Lower lobe of right lung (tissue), 2 donors: ENCODE measurements around the gene UBB. TPM values are rescaled to one million over a fixed set of nuclear protein-coding genes. Genes with fewer than 3 reads are reported as not detected.
A peak's percentile ranks its signal among the peaks of the same experiment; 100 is the strongest.

Source experiments
- ATAC-seq, 2 donors: fragments of 200-7000 bp; cut with Tn5 transposase; one replicate each; pipeline ENCODE4 v1.9.1; 2020 to 2022; ENCODE audit warnings: mild to moderate bottlenecking in 2 of 2, moderate library complexity in 2 of 2
- DNase-seq: peaks from one replicate; pipeline ENCODE4 v3.0.0-alpha.2; 2020
- H3K27ac ChIP-seq: fragments of 200-600 bp; one replicate; pipeline ENCODE4 v1.8.0; 2022
- H3K27me3 ChIP-seq: fragments of 200-600 bp; one replicate; pipeline ENCODE4 v1.8.0; 2022; ENCODE audit warnings: low read depth
- H3K36me3 ChIP-seq: fragments of 200-600 bp; one replicate; pipeline ENCODE4 v1.8.0; 2022; ENCODE audit warnings: mild to moderate bottlenecking
- H3K4me1 ChIP-seq: fragments of 200-600 bp; one replicate; pipeline ENCODE4 v1.8.0; 2022
- H3K4me3 ChIP-seq: fragments of 200-600 bp; one replicate; pipeline ENCODE4 v1.8.0; 2022; ENCODE audit warnings: mild to moderate bottlenecking
- H3K9me3 ChIP-seq: fragments of 200-600 bp; one replicate; pipeline ENCODE4 v1.8.0; 2022
- intact Hi-C: fragments of 100-400 bp; cut with DNase I; formaldehyde crosslinking; loops from one replicate; pipeline ENCODE4 v1.11.0; 2022
- total RNA-seq: library from RNA; stranded (reverse); fragmentation: NEBNext Ultra II Directional; extraction: Animal tissue kit (Norgen Biotek cat#: 25700); gene quantifications from one replicate; pipeline ENCODE4 v1.2.1, GENCODE V29; 2021
- TF ChIP-seq, protein P1 (sequence below): fragments of 200-600 bp; IDR thresholded peaks from one replicate; pipeline ENCODE4 v1.8.0; 2022; ENCODE audit warnings: antibody characterized with exemption, mild to moderate bottlenecking
- donor health status: DM: no; HTN: yes; CAD: no; lungs with severe emphysema.

Gene UBB
- total RNA-seq, 1 donor from 2014 or later = 1,803 TPM

DNA sequence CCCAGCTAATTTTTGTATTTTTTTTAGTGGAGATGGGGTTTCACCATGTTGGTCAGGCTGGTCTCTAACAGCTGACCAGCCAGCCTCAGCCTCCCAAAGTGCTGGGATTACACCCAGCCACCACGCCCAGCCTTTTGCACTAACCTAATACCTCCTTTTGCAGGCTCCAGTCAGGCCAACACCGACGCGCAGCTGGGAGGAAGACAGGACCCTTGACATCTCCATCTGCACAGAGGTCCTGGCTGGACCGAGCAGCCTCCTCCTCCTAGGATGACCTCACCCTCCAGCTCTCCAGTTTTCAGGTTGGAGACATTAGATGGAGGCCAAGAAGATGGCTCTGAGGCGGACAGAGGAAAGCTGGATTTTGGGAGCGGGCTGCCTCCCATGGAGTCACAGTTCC is 36.5 kb downstream of the UBB start:
- TF ChIP-seq, protein P1, sequence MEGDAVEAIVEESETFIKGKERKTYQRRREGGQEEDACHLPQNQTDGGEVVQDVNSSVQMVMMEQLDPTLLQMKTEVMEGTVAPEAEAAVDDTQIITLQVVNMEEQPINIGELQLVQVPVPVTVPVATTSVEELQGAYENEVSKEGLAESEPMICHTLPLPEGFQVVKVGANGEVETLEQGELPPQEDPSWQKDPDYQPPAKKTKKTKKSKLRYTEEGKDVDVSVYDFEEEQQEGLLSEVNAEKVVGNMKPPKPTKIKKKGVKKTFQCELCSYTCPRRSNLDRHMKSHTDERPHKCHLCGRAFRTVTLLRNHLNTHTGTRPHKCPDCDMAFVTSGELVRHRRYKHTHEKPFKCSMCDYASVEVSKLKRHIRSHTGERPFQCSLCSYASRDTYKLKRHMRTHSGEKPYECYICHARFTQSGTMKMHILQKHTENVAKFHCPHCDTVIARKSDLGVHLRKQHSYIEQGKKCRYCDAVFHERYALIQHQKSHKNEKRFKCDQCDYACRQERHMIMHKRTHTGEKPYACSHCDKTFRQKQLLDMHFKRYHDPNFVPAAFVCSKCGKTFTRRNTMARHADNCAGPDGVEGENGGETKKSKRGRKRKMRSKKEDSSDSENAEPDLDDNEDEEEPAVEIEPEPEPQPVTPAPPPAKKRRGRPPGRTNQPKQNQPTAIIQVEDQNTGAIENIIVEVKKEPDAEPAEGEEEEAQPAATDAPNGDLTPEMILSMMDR = no peak
- DNase-seq = no peak
- ATAC-seq = no peak
- Histone ChIP-seq H3K9me3 (no peaks in the 10 kb centered on the region), H3K4me1 (peaks cover 48% of the 10 kb centered on the region), H3K36me3 (peaks cover 41% of the 10 kb centered on the region), H3K27ac (peak overlapping the region; percentile 92), H3K4me3 (peak overlapping the region; percentile 8), H3K27me3 (no peaks in the 10 kb centered on the region)
- intact Hi-C loops = no loop called here

- no peak for ATAC-seq
- peak overlapping the region; percentile 8 for H3K4me3 ChIP-seq
- H3K27me3 ChIP-seq = no peaks in the 10 kb centered on the region
- peaks cover 47% of the 10 kb centered on the region for H3K36me3 ChIP-seq
- H3K27ac ChIP-seq = peak overlapping the region; percentile 92
- no peaks in the 10 kb centered on the region for H3K9me3 ChIP-seq
- intact Hi-C loops = no loop called here
- H3K4me1 ChIP-seq = peaks cover 48% of the 10 kb centered on the region
- TF ChIP-seq, protein P1 = no peak
- no peak for DNase-seq
Measured at GRCh38 chr17:16417896-16418684, 37.2 kb downstream of the UBB start.

DNA sequence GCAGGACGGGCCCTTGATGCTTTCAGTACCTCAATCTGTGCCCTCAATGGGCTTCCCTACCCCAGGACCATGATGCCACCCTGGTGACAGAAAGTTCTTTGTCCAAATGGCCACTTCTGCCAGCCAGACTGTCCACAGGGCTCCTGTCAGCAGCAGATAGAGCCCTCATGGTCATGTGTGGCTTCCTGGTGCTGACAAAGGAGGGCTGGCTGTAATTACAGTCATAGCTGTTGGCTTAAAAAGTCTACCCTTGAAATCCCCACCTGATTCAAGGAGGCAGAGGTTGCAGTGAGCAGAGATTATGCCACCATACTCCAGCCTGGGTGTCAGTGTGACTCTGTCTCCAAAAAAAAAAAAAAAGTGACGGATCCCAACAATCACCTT is 37.8 kb downstream of the UBB start:
- TF ChIP-seq, protein P1 = no peak
- Histone ChIP-seq H3K36me3 (peaks cover 53% of the 10 kb centered on the region), H3K27ac (peak overlapping the region; percentile 69), H3K4me3 (no peak overlapping the region), H3K27me3 (no peaks in the 10 kb centered on the region), H3K9me3 (no peaks in the 10 kb centered on the region), H3K4me1 (peaks cover 48% of the 10 kb centered on the region)
- intact Hi-C loops = no loop called here
- ATAC-seq (no peak), DNase-seq (no peak)

- Histone ChIP-seq H3K9me3 (no peaks in the 10 kb centered on the region), H3K27me3 (no peaks in the 10 kb centered on the region), H3K4me1 (peaks cover 48% of the 10 kb centered on the region), H3K4me3 (no peak overlapping the region), H3K27ac (peak overlapping the region; percentile 69), H3K36me3 (peaks cover 60% of the 10 kb centered on the region)
- intact Hi-C loops = no loop called here
- DNase-seq = no peak
- TF ChIP-seq, protein P1 = no peak
- no peak for ATAC-seq
Measured at GRCh38 chr17:16419074-16419928, 38.4 kb downstream of the UBB start.

DNA sequence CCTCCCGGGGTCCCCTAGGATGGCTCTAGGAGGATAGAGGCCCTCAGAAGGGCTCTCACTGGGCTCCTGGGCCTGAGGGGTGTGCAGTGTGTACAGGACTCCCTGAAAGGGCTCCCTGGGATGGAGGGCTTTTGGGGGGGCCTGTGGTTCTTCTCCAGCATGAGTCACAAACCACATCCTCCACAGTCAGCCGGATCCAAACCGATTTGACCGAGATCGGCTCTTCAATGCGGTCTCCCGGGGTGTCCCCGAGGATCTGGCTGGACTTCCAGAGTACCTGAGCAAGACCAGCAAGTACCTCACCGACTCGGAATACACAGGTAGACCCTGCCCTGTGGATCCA is 39.0 kb downstream of the UBB start:
- Histone ChIP-seq H3K27me3 (no peaks in the 10 kb centered on the region), H3K9me3 (no peaks in the 10 kb centered on the region), H3K4me1 (peaks cover 44% of the 10 kb centered on the region), H3K36me3 (peaks cover 61% of the 10 kb centered on the region), H3K4me3 (no peak overlapping the region), H3K27ac (peak overlapping the region; percentile 69)
- TF ChIP-seq, protein P1 = no peak
- ATAC-seq (no peak), DNase-seq (no peak)
- intact Hi-C loops = no loop called here
